Endothelial cell of umbilical vein (primary cell): ENCODE measurements around the gene UNC119.

Source experiments
- GATA2 ChIP-seq: IDR thresholded peaks from 2 replicates; pipeline ENCODE4 v1.7.0; 2011; ENCODE audit warnings: low read depth, mild to moderate bottlenecking, moderate library complexity, mixed read lengths, low read length; ENCODE audit not compliant: insufficient read length, insufficient read depth
- JUN ChIP-seq: IDR thresholded peaks from 2 replicates; pipeline ENCODE4 v1.6.1; 2011; ENCODE audit warnings: borderline replicate concordance, low read depth; ENCODE audit not compliant: insufficient read length, insufficient read depth
- POLR2A ChIP-seq: IDR thresholded peaks from 2 replicates; pipeline ENCODE4 v1.6.1; 2012; ENCODE audit warnings: low read depth, mild to moderate bottlenecking, control low read depth, low read length
- POLR2AphosphoS5 ChIP-seq: IDR thresholded peaks from 2 replicates; pipeline ENCODE4 v1.6.1; 2012; ENCODE audit warnings: low read depth, mild to moderate bottlenecking, control low read depth, low read length, moderate library complexity; ENCODE audit not compliant: insufficient read depth
- TF ChIP-seq, protein P1 (sequence below), 2 donors: IDR thresholded peaks; 1 replicate in 1 of 2; 2 replicates in 1 of 2; pipeline ENCODE4 v1.5.1; 2011; ENCODE audit warnings: low read length in 2 of 2, mild to moderate bottlenecking in 2 of 2, moderate library complexity in 2 of 2, control low read depth in 1 of 2, inconsistent platforms in 1 of 2, low read depth in 1 of 2; ENCODE audit not compliant: insufficient read depth in 1 of 2; ENCODE audit errors: extremely low read depth in 1 of 2

DNA sequence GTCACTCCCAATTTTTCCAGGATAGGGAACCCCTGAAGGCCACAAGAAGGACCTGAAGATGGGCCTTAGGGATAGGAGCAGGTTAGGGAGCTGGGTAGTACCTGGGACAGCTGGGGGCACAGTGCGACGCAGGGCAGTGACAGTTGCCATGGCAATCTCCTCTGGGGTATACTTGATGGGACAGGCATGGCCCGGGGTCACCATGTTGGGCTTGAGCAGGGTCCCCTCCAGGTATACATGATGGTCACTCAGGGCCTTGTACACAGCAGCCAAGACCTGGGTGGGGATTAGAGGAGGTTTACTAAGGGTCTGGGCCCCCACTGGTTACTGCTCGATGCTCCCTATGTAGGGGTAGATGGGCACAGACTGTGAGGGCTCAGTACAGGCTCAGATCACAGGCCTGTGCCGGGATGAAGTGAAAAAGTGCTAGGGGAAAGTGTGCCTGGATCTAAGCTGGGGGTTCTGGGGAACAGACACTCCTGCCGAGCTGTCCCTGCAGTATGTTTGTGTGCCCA lies 21.6 kb upstream of the UNC119 start:
- TF ChIP-seq POLR2A (no peak), GATA2 (no peak), POLR2AphosphoS5 (no peak), JUN (no peak)
- TF ChIP-seq, protein P1, sequence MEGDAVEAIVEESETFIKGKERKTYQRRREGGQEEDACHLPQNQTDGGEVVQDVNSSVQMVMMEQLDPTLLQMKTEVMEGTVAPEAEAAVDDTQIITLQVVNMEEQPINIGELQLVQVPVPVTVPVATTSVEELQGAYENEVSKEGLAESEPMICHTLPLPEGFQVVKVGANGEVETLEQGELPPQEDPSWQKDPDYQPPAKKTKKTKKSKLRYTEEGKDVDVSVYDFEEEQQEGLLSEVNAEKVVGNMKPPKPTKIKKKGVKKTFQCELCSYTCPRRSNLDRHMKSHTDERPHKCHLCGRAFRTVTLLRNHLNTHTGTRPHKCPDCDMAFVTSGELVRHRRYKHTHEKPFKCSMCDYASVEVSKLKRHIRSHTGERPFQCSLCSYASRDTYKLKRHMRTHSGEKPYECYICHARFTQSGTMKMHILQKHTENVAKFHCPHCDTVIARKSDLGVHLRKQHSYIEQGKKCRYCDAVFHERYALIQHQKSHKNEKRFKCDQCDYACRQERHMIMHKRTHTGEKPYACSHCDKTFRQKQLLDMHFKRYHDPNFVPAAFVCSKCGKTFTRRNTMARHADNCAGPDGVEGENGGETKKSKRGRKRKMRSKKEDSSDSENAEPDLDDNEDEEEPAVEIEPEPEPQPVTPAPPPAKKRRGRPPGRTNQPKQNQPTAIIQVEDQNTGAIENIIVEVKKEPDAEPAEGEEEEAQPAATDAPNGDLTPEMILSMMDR (IDR thresholded peaks at IDR 0.05; ENCODE audit: extremely low read depth in 1 of 2, insufficient read depth in 1 of 2, low read depth in 1 of 2, low read length in 2 of 2): no peak
